Thyroid gland (tissue), 4 donors: ENCODE results near the gene UBN1.

Experiments
- POLR2A ChIP-seq, 2 donors: fragments of 450-650 bp; IDR thresholded peaks; one replicate each; pipeline ENCODE4 v1.6.1; 2017; ENCODE audit warnings: antibody characterized with exemption in 2 of 2, mild to moderate bottlenecking in 2 of 2, moderate library complexity in 1 of 2
- TF ChIP-seq, protein P1 (sequence below), 6 experiments: fragments of 200-600 bp in 3 of 6; fragments of 450-650 bp in 3 of 6; sonication (generic) in 3 of 6; IDR thresholded peaks; one replicate each; pipeline ENCODE4 v1.5.1; 2016 to 2019; ENCODE audit warnings: antibody characterized with exemption in 6 of 6, mild to moderate bottlenecking in 2 of 6, inconsistent platforms in 1 of 6, moderate library complexity in 1 of 6

- TF ChIP-seq, protein P1, sequence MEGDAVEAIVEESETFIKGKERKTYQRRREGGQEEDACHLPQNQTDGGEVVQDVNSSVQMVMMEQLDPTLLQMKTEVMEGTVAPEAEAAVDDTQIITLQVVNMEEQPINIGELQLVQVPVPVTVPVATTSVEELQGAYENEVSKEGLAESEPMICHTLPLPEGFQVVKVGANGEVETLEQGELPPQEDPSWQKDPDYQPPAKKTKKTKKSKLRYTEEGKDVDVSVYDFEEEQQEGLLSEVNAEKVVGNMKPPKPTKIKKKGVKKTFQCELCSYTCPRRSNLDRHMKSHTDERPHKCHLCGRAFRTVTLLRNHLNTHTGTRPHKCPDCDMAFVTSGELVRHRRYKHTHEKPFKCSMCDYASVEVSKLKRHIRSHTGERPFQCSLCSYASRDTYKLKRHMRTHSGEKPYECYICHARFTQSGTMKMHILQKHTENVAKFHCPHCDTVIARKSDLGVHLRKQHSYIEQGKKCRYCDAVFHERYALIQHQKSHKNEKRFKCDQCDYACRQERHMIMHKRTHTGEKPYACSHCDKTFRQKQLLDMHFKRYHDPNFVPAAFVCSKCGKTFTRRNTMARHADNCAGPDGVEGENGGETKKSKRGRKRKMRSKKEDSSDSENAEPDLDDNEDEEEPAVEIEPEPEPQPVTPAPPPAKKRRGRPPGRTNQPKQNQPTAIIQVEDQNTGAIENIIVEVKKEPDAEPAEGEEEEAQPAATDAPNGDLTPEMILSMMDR (IDR thresholded peaks at IDR 0.05): no peak
- TF ChIP-seq POLR2A (IDR thresholded peaks at IDR 0.05): no peak
Observed at GRCh38 chr16:4884972-4885874, 37.9 kb downstream of the UBN1 start.
